HCT116 (cell line): ENCODE results near the gene HES5. TPM values are rescaled to one million over a fixed set of nuclear protein-coding genes. Genes with fewer than 3 reads are reported as not detected.

Source experiments
- ATAC-seq: fragments of 200-7000 bp; cut with Tn5 transposase; 2 replicates; pipeline ENCODE4 v1.9.1; 2020; ENCODE audit warnings: mild to moderate bottlenecking, moderate library complexity
- BruUV-seq: library from RNA; stranded (reverse); fragments of 400-500 nt; replicated peaks from 2 replicates; lab custom pipeline; 2021; lab: Mats Ljungman, UMichigan
- CTCF ChIA-PET: fragments of 300-600 bp; sonication (Branson Sonifier 250); formaldehyde crosslinking; loops from one replicate; lab custom pipeline; 2021; ENCODE audit warnings: antibody characterized with exemption; lab: Charles Lee
- POLR2A ChIA-PET: fragments of 300-600, 350-600 bp; sonication (Branson Sonifier 250); formaldehyde crosslinking; loops from one replicate; lab custom pipeline; 2021; ENCODE audit warnings: antibody characterized with exemption; lab: Charles Lee
- RAD21 ChIA-PET, 2 experiments: fragments of 300-600 bp; sonication (Branson Sonifier 250); formaldehyde crosslinking; loops; one replicate each; lab custom pipeline; 2023; ENCODE audit warnings: low total read pairs in 2 of 2; ENCODE audit not compliant: uncharacterized antibody in 2 of 2, unreplicated experiment in 2 of 2, low non-redundant PET in 1 of 2; lab: Charles Lee
- DNase-seq: peaks from one replicate; pipeline ENCODE4 v3.0.0-alpha.2; 2010; ENCODE audit warnings: low read depth, low spot score
- H2AFZ ChIP-seq: fragments of 200-600 bp; shearing (Covaris generic), sonication (generic); 2 replicates; pipeline ENCODE4 v1.6.1; 2017; ENCODE audit warnings: low read depth, mixed run types, mixed read lengths, antibody characterized with exemption, low read length; ENCODE audit not compliant: poor library complexity, severe bottlenecking
- H3K27ac ChIP-seq: 2 replicates; pipeline ENCODE4 v1.5.1; 2012; ENCODE audit warnings: low read depth, low read length
- H3K27me3 ChIP-seq: fragments of 200-600 bp; sonication (generic); 2 replicates; pipeline ENCODE4 v1.6.1; 2016; ENCODE audit warnings: mixed run types, low read length, mixed read lengths; ENCODE audit not compliant: insufficient read depth
- H3K36me3 ChIP-seq, 2 experiments: fragments of 200-500 bp in 1 of 2; fragments of 200-600 bp in 1 of 2; sonication (Bioruptor generic) in 1 of 2; sonication (generic) in 1 of 2; 2 replicates each; pipeline versions ENCODE4 v1.5.1 to v1.6.1; 2014 to 2016; ENCODE audit warnings: low read length in 2 of 2, inconsistent platforms in 1 of 2, mixed read lengths in 1 of 2, mixed run types in 1 of 2; ENCODE audit not compliant: insufficient read depth in 2 of 2, control insufficient read depth in 1 of 2
- H3K4me1 ChIP-seq, 2 experiments: fragments of 200-600 bp in 1 of 2; sonication (generic) in 1 of 2; 2 replicates each; pipeline versions ENCODE4 v1.5.1 to v1.6.1; 2012 to 2017; ENCODE audit warnings: low read length in 2 of 2, inconsistent platforms in 1 of 2, mild to moderate bottlenecking in 1 of 2, mixed read lengths in 1 of 2, mixed run types in 1 of 2, moderate library complexity in 1 of 2; ENCODE audit not compliant: insufficient read depth in 2 of 2, control insufficient read depth in 1 of 2
- H3K4me2 ChIP-seq: fragments of 200-600 bp; sonication (generic); 2 replicates; pipeline ENCODE4 v1.6.1; 2017; ENCODE audit warnings: mixed run types, low read length, mixed read lengths
- H3K4me3 ChIP-seq, 2 experiments: fragments of 200-600 bp in 1 of 2; sonication (generic) in 1 of 2; replicated peaks in 1 of 2; 2 replicates each; pipeline ENCODE4 v1.5.1; 2011 to 2016; ENCODE audit warnings: low read length in 2 of 2, control low read depth in 1 of 2, low read depth in 1 of 2, mild to moderate bottlenecking in 1 of 2, mixed read lengths in 1 of 2, mixed run types in 1 of 2
- H3K79me2 ChIP-seq: fragments of 200-600 bp; sonication (generic); 2 replicates; pipeline ENCODE4 v1.6.1; 2017; ENCODE audit warnings: mild to moderate bottlenecking, mixed run types, low read length, moderate library complexity, mixed read lengths; ENCODE audit not compliant: insufficient read depth
- H3K9ac ChIP-seq: fragments of 200-600 bp; sonication (generic); 2 replicates; pipeline ENCODE4 v1.6.1; 2016; ENCODE audit warnings: low read length, mixed read lengths
- H3K9me2 ChIP-seq: fragments of 200-600 bp; sonication (generic), shearing (Covaris generic); 2 replicates; pipeline ENCODE4 v1.6.1; 2017; ENCODE audit warnings: mixed run types, mild to moderate bottlenecking, moderate library complexity; ENCODE audit not compliant: insufficient read depth
- H3K9me3 ChIP-seq, 2 experiments: fragments of 200-500 bp in 1 of 2; fragments of 200-600 bp in 1 of 2; sonication (Bioruptor generic) in 1 of 2; sonication (generic) in 1 of 2; 2 replicates each; pipeline ENCODE4 v1.6.1; 2014 to 2017; ENCODE audit warnings: low read length in 2 of 2, mixed read lengths in 2 of 2, inconsistent platforms in 1 of 2, low read depth in 1 of 2, mild to moderate bottlenecking in 1 of 2, mixed run types in 1 of 2, moderate library complexity in 1 of 2; ENCODE audit not compliant: control insufficient read depth in 1 of 2, insufficient read depth in 1 of 2
- H4K20me1 ChIP-seq: fragments of 200-600 bp; sonication (generic), shearing (Covaris generic); 2 replicates; pipeline ENCODE4 v1.6.1; 2017; ENCODE audit warnings: mixed run types, mild to moderate bottlenecking, moderate library complexity; ENCODE audit not compliant: insufficient read depth
- ELF1 ChIP-seq: IDR thresholded peaks from 2 replicates; pipeline ENCODE4 v1.6.1; 2012; ENCODE audit warnings: low read depth, borderline replicate concordance
- EZH2phosphoT487 ChIP-seq: fragments of 200-600 bp; IDR thresholded peaks from 2 replicates; pipeline ENCODE4 v1.6.1; 2018; ENCODE audit warnings: antibody characterized with exemption, borderline replicate concordance
- FOSL1 ChIP-seq: IDR thresholded peaks from 2 replicates; pipeline ENCODE4 v1.6.1; 2012; ENCODE audit warnings: low read depth
- MAX ChIP-seq: IDR thresholded peaks from 2 replicates; pipeline ENCODE4 v1.6.1; 2012
- REST ChIP-seq: IDR thresholded peaks from 2 replicates; pipeline ENCODE4 v1.6.1; 2012; ENCODE audit warnings: low read depth
- SIN3A ChIP-seq: IDR thresholded peaks from 2 replicates; pipeline ENCODE4 v1.6.1; 2012; ENCODE audit warnings: low read depth
- SRF ChIP-seq: IDR thresholded peaks from 2 replicates; pipeline ENCODE4 v1.6.1; 2012; ENCODE audit warnings: low read depth
- ZNF274 ChIP-seq: fragments of 200-500 bp; sonication (Bioruptor generic); IDR thresholded peaks from 2 replicates; pipeline ENCODE4 v1.6.1; 2014; ENCODE audit warnings: mild to moderate bottlenecking, low read depth, low read length, inconsistent platforms
- intact Hi-C: fragments of 100-400 bp; cut with micrococcal nuclease; formaldehyde crosslinking; loops from 2 replicates; pipeline ENCODE4 v1.10.0; 2022
- total RNA-seq: library from RNA; stranded (reverse); gene quantifications from one replicate; pipeline ENCODE4 v1.2.1, GENCODE V29; 2021; ENCODE audit not compliant: unreplicated experiment

HES5 gene
- total RNA-seq, 1 experiment from 2014 or later: not detected

- H3K9me2 ChIP-seq: no peaks in the 10 kb centered on the region
- no TSS peak for BruUV-seq
- H3K79me2 ChIP-seq: no peaks in the 10 kb centered on the region
- POLR2A ChIA-PET: no interaction called here
- H2AFZ ChIP-seq: no peak overlapping the region
- H3K9me3 ChIP-seq: no peaks in the 10 kb centered on the region
- RAD21 ChIA-PET: no interaction called here
- no peaks in the 10 kb centered on the region for H3K36me3 ChIP-seq
- no peak overlapping the region for H3K9ac ChIP-seq
- no peaks in the 10 kb centered on the region for H4K20me1 ChIP-seq
- no peak overlapping the region for H3K4me2 ChIP-seq
- H3K4me3 ChIP-seq: no peak overlapping the region
- CTCF ChIA-PET: no interaction called here
- H3K27ac ChIP-seq: no peak overlapping the region
- no peaks in the 10 kb centered on the region for H3K27me3 ChIP-seq
- ATAC-seq (no peak), DNase-seq (no peak)
- intact Hi-C loops: no loop called here
- TF ChIP-seq ZNF274: no peak
- no peak for TF ChIP-seq ELF1
- TF ChIP-seq MAX: no peak
- TF ChIP-seq SIN3A: no peak
- TF ChIP-seq SRF: no peak
- no peak for TF ChIP-seq FOSL1
- no peak for TF ChIP-seq EZH2phosphoT487
- TF ChIP-seq REST: no peak
- H3K4me1 ChIP-seq: no peaks in the 10 kb centered on the region
These were observed 49.7 kb downstream of the HES5 start for GRCh38 chr1:2480236-2480985.
